Activated CD4-positive, alpha-beta T cell treated with anti-CD3 and anti-CD28 coated beads, Interleukin-2, amount 50 U/mL, for 48 hours (primary cell): ENCODE measurements around the gene ZFAND3.
A peak's percentile ranks its signal among the peaks of the same experiment; 100 is the strongest.

Experiments
- DNase-seq, 2 experiments: peaks; one replicate each; pipeline ENCODE4 v3.0.0-alpha.2; 2020

Gene ZFAND3, protein sequence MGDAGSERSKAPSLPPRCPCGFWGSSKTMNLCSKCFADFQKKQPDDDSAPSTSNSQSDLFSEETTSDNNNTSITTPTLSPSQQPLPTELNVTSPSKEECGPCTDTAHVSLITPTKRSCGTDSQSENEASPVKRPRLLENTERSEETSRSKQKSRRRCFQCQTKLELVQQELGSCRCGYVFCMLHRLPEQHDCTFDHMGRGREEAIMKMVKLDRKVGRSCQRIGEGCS

DNA sequence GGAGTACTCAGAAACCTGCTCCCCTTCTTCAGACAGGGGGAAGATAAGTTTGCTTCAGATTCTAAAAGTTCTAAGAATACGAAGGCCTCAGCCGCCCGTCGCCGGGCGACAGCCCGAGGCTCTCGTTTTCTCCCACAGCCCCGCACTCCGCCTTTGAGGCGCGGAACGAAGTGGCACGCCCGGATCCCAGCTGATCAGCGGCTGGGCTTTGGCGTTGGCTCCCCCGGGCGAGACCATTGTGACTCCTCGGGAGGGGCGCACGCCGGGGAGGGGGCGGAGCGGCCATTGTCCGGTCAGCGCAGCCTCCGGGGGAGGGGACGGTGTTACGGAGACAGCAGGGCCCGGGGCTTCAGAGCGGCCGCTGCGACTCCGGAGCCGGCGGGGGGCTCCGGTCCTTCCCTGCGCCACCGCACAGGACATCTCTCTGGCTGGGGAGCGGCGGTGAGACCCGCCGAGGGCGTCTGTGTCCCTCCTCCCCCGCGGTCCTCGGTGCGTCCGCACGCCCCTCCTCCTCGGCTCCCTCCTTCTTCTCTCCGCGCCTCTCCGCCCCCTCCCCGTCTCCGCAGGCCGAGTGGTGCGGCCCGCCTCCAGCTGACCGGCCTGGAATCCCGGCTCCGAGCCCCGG lies at the start of gene ZFAND3:
Gene ZFAND3, plus strand, starts transcription at position 551 of the 625 bp plus-strand sequence. CDS start 219 bp downstream, outside the sequence.
- peak; percentile 94 to 95 for DNase-seq

DNA sequence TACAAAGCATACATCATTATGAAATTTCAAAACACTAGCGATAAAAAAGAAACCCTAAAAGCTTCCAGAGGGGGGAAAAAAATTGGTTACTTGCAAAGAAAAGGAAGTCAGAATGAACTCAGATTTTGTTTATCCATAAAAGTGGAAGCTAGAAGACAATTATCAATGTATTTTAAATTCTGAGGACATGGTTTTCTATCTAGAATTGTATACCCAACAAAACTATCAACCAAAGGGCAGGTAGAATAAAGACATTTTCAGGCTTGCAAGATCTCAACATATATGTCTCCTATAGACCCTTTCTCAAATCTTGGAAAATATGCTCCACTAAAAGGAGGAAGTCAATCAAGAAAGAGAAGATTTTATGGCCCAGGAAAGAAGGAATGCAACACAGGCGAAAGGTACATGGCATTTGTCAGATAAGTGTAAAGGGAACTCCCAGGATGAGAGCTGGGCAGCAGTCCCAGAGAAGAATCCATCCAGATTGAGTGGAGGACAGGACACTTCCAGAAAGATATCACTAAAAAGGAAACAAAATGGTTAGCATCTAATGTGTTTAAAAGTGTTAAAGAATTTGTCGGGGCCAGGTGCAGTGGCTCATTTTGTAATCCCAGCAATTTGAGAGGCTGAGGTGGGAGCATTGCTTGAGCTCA lies 45.4 kb upstream of the ZFAND3 start:
- DNase-seq: no peak

DNA sequence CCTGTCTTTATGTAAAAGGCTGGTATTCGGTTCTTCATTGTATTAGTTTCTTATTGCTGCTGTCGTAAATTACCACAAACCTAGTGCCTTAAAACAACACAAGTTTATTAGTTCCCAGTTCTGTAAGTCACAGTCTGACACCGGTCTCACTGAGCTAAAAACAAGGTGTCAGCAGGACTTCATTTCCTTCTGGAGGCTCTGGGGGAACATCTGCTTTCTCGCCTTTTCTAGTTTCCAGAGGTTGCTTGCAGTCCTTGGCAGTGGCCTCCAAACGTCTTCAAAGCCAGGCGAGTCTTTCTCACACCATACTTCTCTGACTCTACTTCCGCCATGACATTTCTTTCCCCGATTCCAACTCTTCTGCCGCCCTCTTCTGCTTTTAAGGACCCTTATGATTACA lies 43.0 kb upstream of the ZFAND3 start:
- DNase-seq: no peak

DNA sequence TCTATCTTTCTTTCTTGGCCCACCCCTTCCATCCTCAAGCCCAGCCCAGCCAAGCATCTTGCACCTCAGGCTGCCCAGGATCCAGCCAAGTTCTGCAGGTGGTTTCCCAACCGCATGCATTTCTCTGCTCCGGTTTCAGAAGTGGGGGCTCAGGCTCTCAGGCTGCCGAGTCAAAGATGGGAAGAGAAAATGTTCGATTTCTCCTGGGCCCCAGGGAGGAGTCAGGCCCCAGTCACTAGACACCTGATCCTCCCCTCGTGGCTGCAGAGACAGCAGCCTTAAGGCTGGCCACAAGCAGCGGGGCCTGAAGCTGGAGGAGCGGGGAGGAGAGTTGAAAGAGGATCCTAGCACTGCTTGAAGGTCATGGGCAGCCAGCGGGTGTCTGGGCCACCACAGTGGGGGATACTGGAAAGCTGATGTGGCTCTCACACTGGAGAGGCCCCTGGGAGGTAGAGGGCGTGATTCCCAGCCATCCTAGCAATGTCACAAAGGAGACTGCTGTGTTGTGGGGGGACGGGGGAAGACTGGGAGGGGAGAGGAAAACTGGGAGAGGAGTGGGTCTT lies 42.2 kb upstream of the ZFAND3 start:
- no peak for DNase-seq

DNA sequence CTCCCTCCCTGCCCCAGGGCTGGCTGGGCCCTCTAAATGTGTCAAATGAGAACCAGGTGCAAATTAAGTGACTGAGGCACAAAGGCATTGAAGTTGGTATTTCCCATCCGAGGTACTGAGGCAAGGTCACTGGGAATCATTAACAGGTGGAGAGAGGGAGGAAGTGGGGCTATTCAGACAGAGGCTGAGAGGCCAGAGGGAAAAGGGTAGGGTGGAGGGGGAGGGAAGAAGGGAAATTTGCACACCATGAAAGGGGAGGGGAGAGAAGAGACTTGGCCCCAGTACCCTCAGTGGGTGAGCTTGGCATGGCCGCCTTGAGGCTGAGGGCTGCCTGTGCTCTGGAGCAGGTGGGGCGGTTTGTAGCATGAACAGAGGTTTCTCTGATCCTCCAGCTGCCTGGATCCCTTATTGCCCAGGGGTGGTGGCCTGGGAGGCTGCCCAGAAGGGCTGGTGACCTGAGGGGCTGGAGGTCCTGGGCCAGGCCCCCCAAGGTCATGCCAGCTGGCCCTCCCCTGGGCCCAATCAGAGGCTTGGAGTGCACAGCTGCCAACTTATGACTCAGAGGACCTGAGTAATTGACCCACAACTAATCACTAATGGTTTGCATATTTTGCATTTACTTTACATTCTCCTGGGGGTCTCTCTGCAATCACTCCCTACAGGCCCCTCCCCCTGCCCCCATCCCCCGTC lies 40.3 kb upstream of the ZFAND3 start:
- no peak for DNase-seq

DNA sequence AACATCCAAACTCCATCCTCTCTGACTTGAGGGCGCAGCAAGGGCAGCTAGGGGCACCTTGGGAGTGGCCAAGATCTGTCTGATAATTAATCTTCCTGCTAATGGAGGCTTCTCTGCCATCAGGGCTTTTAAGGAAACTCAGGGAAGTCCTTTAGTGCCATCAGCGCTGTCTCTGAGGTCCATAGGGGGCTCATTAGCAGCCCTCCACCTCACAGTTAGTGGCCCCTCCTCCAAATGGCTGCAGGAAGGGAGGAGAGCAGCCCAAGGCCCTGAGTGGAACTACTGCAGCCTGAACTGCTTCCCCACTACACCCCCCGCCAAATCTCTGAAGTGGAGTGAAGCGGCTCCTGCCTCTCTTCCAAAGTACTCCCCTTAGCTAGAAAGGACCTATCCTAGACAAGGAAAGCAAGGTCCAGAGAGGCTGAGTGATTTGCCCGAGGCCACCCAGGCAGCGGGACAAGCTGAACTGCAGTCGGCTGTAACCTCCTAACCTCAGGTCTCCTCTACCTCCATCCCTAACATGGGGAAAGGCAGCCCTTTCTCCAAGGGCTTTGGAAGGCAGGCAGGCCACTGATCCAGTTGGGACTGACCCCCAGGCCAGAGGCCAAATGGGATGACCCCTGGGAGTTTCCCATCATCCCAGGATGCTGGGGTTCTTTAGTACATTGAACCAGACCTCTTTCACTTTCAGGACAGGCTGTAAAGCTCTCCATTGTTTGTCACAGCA lies 39.5 kb upstream of the ZFAND3 start:
- DNase-seq: no peak

DNA sequence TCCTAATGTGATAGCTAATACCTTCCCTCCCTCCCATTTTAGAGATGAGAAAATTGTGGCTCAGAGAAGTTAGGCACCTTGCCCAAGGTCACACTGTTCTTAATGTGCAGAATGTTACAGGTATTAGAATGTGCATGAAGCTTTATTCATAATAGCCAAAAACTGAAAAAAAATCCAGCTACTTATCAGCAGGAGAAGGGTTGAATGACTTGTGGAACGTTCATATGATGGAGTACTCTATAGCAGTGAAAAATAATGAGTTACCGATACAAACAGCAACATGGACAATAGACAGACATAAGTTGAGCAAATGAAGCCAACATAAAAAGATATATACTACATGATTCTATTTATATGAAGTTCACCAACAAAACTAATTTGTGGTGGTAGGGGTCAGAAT lies 37.7 kb upstream of the ZFAND3 start:
- no peak for DNase-seq

DNA sequence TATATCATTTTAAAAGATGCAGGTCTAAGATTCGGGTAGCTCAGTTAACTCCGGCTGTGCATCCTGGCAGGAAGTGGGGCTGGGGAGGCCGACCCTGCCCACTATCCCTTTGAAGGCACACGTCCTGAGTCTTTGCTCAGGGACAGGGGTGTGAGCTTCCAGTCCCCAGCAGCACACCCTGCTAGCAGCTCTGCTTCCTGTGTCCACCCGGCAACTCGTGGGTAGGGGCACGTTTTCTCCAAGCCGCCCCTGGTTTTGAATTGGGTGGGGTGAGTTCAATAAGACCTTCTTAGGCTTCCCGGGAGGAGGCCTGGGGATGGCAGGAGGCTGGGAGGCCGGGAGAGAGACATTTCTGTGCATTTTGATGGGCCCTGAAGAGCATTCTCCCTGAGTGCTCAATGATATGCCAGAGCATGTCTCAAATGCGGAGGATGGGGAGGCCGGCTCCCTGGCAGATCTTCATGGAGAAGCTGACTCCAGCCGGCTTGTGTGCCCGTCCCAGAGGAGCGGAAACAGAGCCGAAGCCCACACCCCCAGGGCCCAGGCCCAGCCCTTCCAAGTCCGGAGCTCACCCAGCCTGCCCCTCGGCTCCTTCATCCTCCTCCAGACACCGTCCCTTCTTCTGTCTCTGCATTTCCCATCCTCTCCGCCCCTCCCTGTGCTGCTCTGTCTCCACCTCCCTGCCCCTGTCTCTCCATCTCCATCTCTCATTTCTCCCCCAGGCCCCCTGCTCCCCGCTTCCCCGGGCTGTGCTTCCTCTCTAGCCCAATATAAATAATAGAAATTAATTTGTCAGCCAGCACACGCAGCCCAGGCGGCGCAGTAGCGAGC lies 36.3 kb upstream of the ZFAND3 start:
- peak; percentile 16 to 24 for DNase-seq

DNA sequence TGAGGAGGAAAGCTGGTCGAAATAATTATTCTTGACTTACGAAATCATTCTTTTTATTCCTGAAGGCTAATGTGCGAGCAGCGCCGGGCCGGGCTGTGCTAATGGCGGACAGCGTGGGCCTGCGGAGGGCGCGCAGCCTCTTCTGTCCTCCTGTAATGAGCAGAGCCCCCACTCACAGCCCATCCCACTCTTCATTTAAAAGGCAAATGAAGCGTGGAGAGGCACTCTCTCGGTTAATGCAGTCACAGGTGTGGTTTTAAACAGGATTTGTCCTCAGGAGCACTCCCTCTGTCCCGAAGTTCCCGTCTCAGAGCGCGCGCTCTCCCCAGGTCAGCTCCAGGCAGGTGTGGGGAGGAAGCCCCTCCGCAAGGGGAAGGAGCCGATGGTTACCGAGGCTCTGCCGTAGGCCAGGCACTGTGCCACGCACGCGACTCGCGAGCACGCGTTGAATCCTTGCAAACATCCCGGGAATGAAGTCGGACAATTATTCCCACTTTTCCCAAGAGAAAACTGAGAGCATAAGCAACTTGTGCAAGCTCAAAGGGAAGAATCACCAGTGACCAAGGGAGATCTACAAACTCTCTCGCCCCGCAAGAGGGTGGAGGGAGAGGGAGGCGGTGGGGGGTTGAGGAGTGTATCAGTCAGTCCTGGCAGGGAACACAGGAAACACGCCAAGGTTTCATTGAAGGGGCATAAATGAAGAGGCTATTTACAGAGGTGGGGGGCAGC lies 35.5 kb upstream of the ZFAND3 start:
- DNase-seq: peak; percentile 26 to 32

DNA sequence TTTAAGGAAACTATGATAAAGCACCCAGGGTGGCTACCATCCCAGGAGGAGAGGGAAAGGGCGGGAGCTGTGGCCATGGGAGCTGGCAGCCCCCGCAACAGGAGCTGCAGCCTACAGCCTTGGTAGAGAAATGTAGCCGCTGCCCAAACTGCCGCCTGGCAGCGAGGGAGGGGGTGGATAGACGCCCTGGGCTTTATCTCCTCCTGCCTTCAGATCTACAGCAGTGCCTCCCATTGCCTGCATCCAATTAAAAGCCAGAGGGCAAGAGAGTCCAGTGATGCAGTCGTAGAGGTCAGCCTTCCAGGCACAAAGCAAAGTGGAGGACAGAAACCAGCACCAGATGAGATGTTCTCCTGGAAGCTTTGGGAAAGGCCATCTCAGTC lies 35.0 kb upstream of the ZFAND3 start:
- no peak for DNase-seq

DNA sequence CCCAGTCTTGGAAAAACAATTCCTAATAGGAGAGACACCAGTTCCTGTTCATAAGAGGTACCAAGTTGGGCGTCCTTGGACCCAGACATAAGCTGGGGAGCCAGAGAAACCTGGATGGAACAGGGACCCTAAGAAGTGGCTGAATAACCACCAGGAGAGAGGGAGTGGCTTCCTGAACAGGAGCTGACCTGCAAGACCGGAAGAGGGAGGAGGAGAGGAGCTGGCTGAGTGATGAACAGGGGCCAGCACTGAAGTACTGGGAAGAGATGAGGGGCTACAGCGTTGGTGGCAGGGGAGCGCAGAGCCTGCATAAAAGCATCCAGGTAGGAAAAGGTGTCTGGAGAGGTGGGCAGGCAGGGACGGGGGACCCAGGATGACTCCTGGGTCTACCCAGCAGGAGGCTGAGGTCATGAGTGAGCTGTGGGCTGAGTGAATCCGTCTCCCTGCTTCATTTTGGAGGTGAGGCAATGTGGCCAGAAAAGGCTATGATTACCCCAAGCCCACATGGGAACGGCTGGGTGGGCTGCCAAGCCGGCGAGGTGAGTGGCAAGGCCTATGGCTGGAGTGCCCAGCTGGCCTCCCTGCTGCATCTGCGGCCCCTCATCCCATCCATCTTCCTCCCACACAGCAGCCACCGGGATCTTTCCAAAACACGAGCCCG lies 34.4 kb upstream of the ZFAND3 start:
- DNase-seq: no peak

DNA sequence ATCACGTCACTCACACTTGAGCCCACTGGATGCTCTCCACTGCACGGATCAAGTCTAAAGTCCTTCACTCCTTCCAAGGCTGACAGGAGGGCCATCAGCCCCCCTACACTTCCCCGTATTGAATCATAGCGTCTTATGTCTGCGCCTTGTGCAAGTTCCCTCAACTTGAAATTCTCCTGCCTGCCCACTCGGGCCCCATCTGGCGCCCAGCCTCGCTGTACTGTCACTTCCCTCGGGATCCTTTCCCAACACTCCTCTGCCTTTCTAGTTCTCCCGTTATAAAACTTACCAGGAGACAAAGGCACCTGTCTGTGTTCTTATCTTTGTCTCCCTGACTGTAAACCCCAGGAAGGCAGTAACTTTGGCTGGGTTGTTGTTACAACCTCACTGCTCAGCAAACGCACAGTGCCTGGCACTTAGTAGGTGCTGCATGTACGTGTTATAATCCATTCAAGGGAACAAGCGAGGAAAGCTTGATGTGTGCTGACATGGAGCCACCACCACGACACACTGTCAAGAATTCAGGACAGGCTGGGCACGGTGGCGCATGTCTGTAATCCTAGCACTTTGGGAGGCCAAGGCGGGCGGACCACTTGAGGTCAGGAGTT lies 33.8 kb upstream of the ZFAND3 start:
- no peak for DNase-seq

DNA sequence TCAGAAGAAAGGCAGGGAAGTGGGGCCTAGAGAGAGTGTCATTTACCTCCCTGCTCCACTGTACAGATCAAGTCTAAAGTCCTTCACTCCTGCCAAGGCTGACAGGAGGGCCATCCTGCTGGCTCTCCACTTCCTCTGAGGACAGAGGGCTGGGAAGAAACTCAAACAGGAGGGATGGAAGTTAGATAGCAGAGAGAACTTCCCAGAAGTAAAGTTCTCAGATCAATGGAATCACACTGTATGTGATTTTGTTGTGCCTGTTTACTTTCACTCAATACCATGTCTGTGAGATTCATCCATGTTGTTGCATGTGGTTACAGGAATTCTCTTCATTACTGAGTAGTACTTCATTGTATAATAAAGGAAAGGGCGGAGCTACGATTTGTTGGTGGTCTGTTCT lies 32.3 kb upstream of the ZFAND3 start:
- no peak for DNase-seq

DNA sequence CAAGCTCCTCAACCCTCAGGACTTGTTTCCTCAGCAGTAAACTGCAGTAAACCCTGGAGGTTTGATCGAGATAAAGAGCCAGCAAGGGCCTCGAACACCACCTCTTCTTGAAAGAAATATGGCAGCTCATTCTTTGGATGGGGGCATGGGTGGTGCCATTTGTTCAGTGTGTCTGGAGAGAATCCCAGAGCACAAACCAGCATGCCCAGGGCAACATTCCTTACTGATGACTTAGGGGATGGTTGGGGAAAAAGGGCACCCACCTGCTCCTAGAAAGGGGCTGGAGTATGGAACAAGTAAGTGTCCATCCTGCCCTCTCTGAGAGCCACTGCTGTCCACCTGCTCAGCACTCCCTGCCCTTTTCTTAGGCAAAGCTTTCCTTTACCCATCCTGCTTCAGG lies 31.3 kb upstream of the ZFAND3 start:
- DNase-seq: no peak

DNA sequence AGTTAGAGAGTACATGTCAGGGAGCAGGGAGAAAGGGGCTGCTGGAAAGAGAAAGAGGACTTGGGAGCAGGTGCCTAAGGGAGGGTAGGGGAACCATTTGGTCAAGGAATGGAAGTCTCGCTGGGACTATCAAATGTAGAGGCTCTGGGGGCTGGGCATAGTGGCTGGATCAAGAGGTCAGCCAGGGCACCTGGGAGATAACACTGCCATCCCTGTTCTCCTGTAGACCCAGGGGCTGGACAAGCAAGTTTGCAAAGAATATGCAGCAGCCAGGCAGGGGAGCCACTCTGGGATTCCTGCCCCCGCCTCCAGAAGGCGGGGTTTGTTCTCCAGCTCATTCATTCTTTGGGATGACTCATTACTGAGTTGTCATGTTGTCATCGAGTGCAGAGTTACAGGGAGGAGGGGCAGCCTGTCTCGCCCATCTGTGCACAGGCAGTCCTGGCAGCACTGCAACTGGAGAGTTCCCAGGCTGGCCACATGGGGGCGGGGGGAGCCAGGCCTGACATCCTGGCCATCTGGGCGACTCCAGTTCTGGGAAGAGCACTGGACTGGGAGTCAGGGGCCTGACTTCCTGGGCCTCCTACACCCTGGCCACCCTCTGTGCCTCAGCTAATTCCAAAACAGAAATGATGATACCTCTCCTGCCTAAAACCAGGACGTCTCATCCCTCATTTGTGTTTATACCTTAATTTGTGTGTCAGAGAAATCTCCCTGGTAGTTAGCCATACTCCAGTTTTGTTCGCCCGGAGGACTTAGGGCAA lies 28.2 kb upstream of the ZFAND3 start:
- peak; percentile 90 to 91 for DNase-seq

DNA sequence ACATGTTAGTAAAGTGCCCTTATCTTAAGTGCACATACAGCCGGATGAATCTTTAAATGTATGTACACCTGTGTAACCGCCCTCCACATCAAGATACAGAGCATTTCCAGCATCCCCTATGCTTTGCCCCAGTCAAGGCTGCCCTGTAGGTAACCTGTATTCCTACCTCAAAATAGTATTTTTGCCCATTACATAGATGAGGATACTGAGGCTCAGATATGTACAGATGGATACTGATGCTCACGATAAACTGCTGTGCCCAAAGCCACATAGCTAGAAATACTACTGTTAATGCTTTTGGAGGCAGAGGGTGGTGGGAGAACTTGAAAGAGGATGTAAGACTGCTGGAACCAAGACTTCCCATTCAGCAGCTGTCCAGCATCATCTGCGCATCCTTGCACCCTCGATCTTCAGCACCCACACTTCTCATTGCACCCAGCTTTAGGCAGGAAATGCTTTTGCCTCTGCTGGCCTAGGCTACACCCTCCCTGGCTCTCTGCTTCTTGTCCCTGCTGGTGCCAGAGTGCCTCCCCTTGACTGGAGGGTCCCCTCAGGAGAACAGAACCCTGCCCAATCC lies 27.0 kb upstream of the ZFAND3 start:
- DNase-seq: no peak

DNA sequence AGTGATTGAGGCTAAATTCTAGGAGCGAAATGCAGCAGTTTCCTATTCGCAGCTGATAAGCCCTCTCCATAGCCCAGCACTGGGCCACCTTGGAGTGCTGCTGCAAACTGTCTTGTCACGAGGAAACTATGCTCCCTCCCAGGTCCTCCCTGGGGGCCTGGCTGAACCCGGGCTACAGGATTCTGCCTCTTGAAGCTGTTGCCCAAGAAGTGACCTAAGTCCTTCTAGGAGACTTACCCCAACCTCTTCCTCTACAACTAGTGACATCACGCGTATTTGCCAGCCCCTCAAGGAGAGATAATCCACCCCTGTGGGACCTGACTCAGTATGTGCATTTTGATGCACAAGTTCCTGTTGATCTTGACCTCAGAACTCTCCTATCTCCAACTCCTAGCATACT lies 26.5 kb upstream of the ZFAND3 start:
- no peak for DNase-seq

DNA sequence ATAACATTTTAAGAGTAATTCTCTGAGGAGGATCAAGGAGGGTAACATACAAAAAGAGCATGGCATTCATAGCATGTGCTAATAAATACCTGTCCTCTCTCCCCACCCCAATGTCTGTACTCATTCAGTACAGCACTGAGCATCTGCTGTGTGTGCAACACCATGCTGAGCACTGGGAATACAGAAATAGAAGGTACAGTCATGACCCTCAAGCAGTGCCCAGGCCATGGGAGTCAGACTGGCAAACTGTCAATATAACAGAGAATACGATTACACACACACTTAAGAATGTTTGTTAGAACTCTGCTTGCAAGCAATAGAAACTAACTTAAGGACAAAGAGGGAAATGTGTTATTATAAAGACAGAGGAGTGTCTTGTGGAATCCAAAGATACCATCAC lies 24.7 kb upstream of the ZFAND3 start:
- DNase-seq: no peak
